Measurements from ENCODE around the gene KCNMB2.

The KCNMB2 gene

DNA sequence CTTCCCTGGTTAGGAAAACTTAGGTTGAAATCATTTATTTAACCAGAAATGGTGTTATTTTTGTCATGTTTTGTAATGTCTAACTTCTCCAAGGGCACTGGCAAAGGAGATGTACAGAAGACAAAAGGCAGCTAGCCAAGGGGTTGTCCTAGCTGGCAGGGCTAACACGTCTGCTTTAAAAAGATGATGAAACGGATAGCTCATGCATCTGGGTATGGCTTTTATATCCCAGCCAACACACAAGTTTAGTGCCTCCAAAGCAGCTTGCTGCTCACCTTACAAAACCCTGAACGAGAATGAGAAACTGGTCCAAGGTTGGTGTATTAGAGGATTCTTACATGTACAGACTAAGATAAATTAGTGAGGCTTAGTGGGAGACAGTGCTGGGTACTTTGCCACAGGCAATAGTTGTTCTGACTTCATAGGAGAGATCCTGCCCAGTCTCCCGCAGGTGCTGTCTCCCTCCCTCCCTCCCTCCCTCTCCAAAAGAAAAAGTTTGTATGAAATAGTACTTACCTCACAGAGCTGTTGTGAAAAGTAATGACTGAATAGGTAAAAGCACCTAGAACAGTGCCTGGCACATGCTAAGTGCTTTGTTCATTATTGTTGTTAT, 47.8 kb downstream of the KCNMB2 start:
- no peaks in the 10 kb centered on the region for H3K36me3 Mint-ChIP-seq (ENCODE audit: low read depth)
- no peaks in the 10 kb centered on the region for H3K27me3 Mint-ChIP-seq
- no peak overlapping the region for H3K27ac Mint-ChIP-seq

GRCh38 chr3:178584722-178585380, 48.6 kb downstream of the KCNMB2 start:
- no peaks in the 10 kb centered on the region for H3K4me1 Mint-ChIP-seq (ENCODE audit: low read depth)
- H3K4me3 Mint-ChIP-seq: no peak overlapping the region
- H3K36me3 Mint-ChIP-seq (ENCODE audit: low read depth): no peaks in the 10 kb centered on the region
- no peak overlapping the region for H3K27ac Mint-ChIP-seq
- no peaks in the 10 kb centered on the region for H3K27me3 Mint-ChIP-seq
- peaks cover under 1% of the 10 kb centered on the region for H3K9me3 Mint-ChIP-seq

More for the DNA sequence above, 47.8 kb downstream of the KCNMB2 start:
- no peaks in the 10 kb centered on the region for H3K4me1 Mint-ChIP-seq (ENCODE audit: low read depth)
- H3K4me3 Mint-ChIP-seq: no peak overlapping the region
- H3K9me3 Mint-ChIP-seq: peaks cover 8% of the 10 kb centered on the region

DNA sequence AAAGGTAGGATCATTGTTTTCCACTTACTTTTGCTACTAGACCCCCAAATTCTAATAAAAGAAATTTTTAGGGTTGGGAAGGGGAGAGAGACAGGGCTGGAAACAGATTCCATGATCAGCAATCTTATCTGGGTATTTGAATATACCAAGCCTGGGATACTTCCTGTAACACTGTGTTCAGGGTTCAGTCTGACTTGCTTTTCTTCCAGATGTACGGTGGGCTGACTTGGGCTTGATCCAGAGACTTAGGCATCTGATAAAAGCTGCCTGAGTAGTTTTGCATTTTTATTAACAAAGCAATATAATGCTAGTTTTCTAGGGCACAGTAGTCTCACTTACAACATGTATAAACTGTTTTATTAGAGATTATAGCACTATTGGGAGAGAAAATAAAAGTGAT, 49.2 kb downstream of the KCNMB2 start:
- Mint-ChIP-seq H3K9me3 (no peaks in the 10 kb centered on the region), H3K36me3 (ENCODE audit: low read depth) (no peaks in the 10 kb centered on the region), H3K4me3 (no peak overlapping the region), H3K27ac (no peak overlapping the region), H3K27me3 (no peaks in the 10 kb centered on the region), H3K4me1 (ENCODE audit: low read depth) (no peaks in the 10 kb centered on the region)

GRCh38 chr3:178586076-178586475, 49.8 kb downstream of the KCNMB2 start:
- Mint-ChIP-seq H3K9me3 (no peaks in the 10 kb centered on the region), H3K36me3 (ENCODE audit: low read depth) (no peaks in the 10 kb centered on the region), H3K4me3 (no peak overlapping the region), H3K4me1 (ENCODE audit: low read depth) (no peaks in the 10 kb centered on the region), H3K27me3 (peaks cover 4% of the 10 kb centered on the region), H3K27ac (no peak overlapping the region)

- Mint-ChIP-seq H3K4me1 (ENCODE audit: low read depth) (no peaks in the 10 kb centered on the region), H3K36me3 (ENCODE audit: low read depth) (no peaks in the 10 kb centered on the region), H3K27me3 (peaks cover 4% of the 10 kb centered on the region), H3K27ac (no peak overlapping the region), H3K9me3 (no peaks in the 10 kb centered on the region), H3K4me3 (no peak overlapping the region)
Observed at GRCh38 chr3:178588628-178589027, 52.4 kb downstream of the KCNMB2 start.

DNA sequence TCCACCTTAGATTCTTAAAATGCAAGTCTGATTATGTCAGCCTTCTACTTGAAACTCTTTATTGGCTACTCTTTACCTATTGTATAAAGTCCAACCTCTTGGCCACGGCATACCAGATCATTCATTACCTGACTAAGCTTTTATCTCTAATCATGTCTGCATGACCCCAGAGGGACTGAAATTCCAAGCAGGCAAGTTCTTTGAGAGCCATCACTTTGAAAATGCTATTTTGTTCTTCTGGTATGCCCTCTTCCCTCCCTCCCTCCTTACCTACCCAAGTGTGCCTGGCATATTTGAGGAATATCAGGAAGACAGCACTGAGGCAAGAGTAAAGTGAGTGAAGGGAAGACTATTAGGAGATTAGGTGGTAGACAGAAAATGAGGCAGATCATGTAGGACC, 57.5 kb downstream of the KCNMB2 start:
- Mint-ChIP-seq H3K27me3 (peaks cover 4% of the 10 kb centered on the region), H3K27ac (no peak overlapping the region), H3K4me1 (ENCODE audit: low read depth) (no peaks in the 10 kb centered on the region), H3K9me3 (peaks cover 4% of the 10 kb centered on the region), H3K36me3 (ENCODE audit: low read depth) (no peaks in the 10 kb centered on the region), H3K4me3 (no peak overlapping the region)

DNA sequence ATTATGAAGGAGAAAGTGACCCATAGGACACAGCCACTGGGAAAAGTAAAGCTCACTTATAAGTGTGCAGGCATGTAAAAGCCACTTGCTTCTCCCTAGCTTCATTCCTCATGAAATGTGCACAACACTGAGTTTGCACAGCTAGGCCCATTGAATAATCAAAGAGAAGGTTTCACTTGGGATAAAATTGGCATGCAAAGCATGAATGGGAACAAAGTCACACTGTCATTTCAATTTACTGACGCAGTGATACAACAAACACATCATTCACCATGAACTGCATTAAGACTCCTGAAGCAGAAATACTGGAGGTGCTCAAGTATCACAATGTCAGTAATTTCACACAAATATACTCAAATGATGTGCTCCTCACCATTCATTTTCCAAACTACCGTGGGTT, 61.1 kb downstream of the KCNMB2 start:
- H3K9me3 Mint-ChIP-seq: peaks cover 4% of the 10 kb centered on the region
- no peak overlapping the region for H3K4me3 Mint-ChIP-seq
- H3K36me3 Mint-ChIP-seq (ENCODE audit: low read depth): no peaks in the 10 kb centered on the region
- no peak overlapping the region for H3K27ac Mint-ChIP-seq
- H3K4me1 Mint-ChIP-seq (ENCODE audit: low read depth): no peaks in the 10 kb centered on the region
- no peaks in the 10 kb centered on the region for H3K27me3 Mint-ChIP-seq

GRCh38 chr3:178602856-178603255, 66.6 kb downstream of the KCNMB2 start:
- Mint-ChIP-seq H3K27ac (no peak overlapping the region), H3K27me3 (no peaks in the 10 kb centered on the region), H3K36me3 (ENCODE audit: low read depth) (no peaks in the 10 kb centered on the region), H3K4me1 (ENCODE audit: low read depth) (no peaks in the 10 kb centered on the region), H3K9me3 (no peaks in the 10 kb centered on the region), H3K4me3 (no peak overlapping the region)

DNA sequence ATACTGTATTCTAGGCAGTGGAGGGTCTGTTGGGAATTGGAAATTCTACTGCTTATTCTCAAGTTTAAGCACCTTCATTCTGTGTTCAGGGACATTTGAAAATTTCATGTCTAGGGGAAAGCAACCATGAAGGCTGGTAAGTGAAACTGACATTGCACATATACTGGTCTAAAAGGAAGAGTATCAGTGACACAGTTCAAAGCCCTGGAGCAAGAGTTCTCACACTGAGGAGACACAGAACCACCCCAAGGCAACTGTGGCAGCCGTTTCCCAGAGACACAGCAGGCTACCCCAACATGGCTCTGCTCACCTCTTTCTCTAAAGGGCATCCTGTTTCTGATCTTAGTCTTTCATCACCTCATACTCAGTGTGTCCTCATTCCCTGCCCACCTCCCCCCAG, 67.5 kb downstream of the KCNMB2 start:
- no peaks in the 10 kb centered on the region for H3K9me3 Mint-ChIP-seq
- no peaks in the 10 kb centered on the region for H3K36me3 Mint-ChIP-seq (ENCODE audit: low read depth)
- H3K27ac Mint-ChIP-seq: no peak overlapping the region
- no peak overlapping the region for H3K4me3 Mint-ChIP-seq
- H3K4me1 Mint-ChIP-seq (ENCODE audit: low read depth): no peaks in the 10 kb centered on the region
- H3K27me3 Mint-ChIP-seq: no peaks in the 10 kb centered on the region

- Mint-ChIP-seq H3K9me3 (peaks cover 7% of the 10 kb centered on the region), H3K27me3 (peaks cover 8% of the 10 kb centered on the region), H3K4me3 (no peak overlapping the region), H3K4me1 (ENCODE audit: low read depth) (no peaks in the 10 kb centered on the region), H3K27ac (no peak overlapping the region), H3K36me3 (ENCODE audit: low read depth) (no peaks in the 10 kb centered on the region)
Observed at GRCh38 chr3:178618197-178618596, 82.0 kb downstream of the KCNMB2 start.

DNA sequence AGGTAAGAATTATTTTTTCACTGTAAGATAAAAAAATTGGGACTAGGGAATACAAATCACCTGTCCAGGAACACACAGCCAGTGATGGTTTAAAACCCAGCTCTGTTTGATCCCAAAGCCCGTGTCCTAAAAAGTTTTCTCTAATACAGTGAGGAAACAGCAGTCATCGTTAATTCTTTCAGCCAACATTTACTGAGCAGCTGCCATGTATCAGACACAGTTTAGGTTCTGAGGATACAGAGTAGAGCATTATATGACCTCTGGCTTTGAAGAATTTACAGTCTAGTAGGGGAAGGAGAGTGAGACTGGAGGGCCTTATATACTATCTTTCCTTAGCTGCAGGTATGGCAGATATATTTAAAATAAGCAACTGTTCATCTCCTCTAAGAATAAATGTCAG, 82.7 kb downstream of the KCNMB2 start:
- Mint-ChIP-seq H3K36me3 (ENCODE audit: low read depth) (no peaks in the 10 kb centered on the region), H3K4me1 (ENCODE audit: low read depth) (no peaks in the 10 kb centered on the region), H3K27me3 (peaks cover 5% of the 10 kb centered on the region), H3K27ac (no peak overlapping the region), H3K4me3 (no peak overlapping the region), H3K9me3 (peaks cover under 1% of the 10 kb centered on the region)

DNA sequence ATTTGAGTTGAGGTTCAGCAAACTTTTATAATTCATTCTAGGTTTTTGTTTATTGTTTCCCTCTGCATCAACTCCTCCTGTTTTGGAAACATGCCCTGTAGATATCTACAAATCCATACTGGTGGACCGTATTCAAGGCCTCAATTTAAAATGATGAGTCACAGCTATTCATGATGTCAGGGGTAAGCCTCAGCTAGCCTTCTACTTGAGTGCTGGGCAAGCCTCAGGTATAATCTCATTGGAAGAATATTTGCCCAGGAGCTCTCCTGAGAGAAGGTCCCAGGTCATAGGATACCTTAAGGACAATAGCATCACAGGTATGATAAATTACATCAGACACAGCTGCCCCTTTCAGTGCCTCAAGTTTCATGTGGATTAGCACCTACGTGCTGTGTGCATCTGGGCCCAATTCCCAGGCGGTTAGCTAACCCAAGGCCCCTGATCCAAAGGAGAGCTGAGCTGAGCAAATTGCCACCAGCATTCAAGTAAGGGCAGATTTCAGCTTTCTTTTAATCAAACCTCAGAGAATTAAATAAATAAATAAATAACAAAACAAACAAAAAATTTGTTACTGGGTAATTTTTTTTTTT, 87.5 kb downstream of the KCNMB2 start:
- Mint-ChIP-seq H3K27me3 (no peaks in the 10 kb centered on the region), H3K4me3 (no peak overlapping the region), H3K9me3 (no peaks in the 10 kb centered on the region), H3K36me3 (ENCODE audit: low read depth) (no peaks in the 10 kb centered on the region), H3K4me1 (ENCODE audit: low read depth) (no peaks in the 10 kb centered on the region), H3K27ac (no peak overlapping the region)

DNA sequence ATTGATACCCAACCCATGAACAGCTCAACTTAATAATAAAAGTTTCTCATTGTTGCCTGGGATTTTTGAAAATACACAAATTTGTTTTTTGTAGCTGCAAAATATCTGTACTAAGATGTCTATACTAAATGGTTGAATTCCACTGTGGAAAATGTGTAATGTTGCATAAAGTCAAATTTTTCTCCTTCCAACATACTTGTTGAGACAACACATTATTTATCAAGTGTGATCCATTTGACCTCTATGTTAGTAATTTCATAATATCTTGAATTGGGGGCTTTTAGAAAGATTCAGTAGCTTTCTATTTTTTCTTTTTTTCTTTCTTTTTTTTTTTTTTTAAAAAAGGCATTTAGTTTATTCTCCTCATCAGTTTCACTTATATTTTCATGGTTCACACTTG, 88.0 kb downstream of the KCNMB2 start:
- Mint-ChIP-seq H3K27me3 (no peaks in the 10 kb centered on the region), H3K4me3 (no peak overlapping the region), H3K36me3 (ENCODE audit: low read depth) (no peaks in the 10 kb centered on the region), H3K27ac (no peak overlapping the region), H3K4me1 (ENCODE audit: low read depth) (no peaks in the 10 kb centered on the region), H3K9me3 (no peaks in the 10 kb centered on the region)

- no peaks in the 10 kb centered on the region for H3K36me3 Mint-ChIP-seq (ENCODE audit: low read depth)
- no peak overlapping the region for H3K4me3 Mint-ChIP-seq
- no peaks in the 10 kb centered on the region for H3K4me1 Mint-ChIP-seq (ENCODE audit: low read depth)
- no peak overlapping the region for H3K27ac Mint-ChIP-seq
- H3K27me3 Mint-ChIP-seq: no peaks in the 10 kb centered on the region
- H3K9me3 Mint-ChIP-seq: no peaks in the 10 kb centered on the region
Observed at GRCh38 chr3:178625053-178625600, 88.9 kb downstream of the KCNMB2 start.

DNA sequence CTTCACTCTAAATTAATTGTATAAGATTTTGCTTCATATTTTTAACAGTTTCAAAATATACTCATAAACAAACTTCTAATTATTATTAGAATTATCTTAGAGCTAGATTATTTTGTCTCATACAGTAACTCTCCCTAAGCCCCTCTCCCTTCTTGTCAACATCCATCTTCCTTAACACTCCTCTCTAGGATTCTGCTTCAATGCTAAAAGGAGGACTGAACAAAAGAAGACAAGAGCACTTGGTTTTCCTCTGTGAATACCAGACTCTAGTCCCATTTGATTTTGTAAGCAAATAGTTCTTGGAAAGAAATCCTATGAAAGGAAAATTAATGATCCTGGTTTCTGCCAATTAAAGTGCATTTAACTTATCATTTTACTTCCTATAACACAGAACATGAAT, 91.8 kb downstream of the KCNMB2 start:
- Mint-ChIP-seq H3K27ac (no peak overlapping the region), H3K27me3 (no peaks in the 10 kb centered on the region), H3K36me3 (ENCODE audit: low read depth) (no peaks in the 10 kb centered on the region), H3K9me3 (peaks cover 8% of the 10 kb centered on the region), H3K4me1 (ENCODE audit: low read depth) (no peaks in the 10 kb centered on the region), H3K4me3 (no peak overlapping the region)

Data from stimulated activated naive CD8-positive, alpha-beta T cell treated with anti-CD3 and anti-CD28 coated beads, Interleukin-15, Interleukin-2, amounts not matched to agents 100 ng/mL and 50 ng/mL, for 24 hours (primary cell).